Tibial nerve (tissue), 4 donors: ENCODE measurements around the gene COG5. TPM values are rescaled to one million over a fixed set of nuclear protein-coding genes. Genes with fewer than 3 reads are reported as not detected.
"Not testable (repeated sequence)": the region's sequence is repeated elsewhere in the genome, so short reads cannot be mapped to it uniquely, and the experiment has no call there.

Source experiments
- DNase-seq, 2 donors: peaks; one replicate each; pipeline ENCODE4 v3.0.0-alpha.2; 2019; ENCODE audit warnings: low spot score in 2 of 2
- H3K27ac ChIP-seq, 4 donors: fragments of 200-600 bp; sonication (generic) in 3 of 4; one replicate each; pipeline ENCODE4 v1.5.1; 2017 to 2019; ENCODE audit warnings: mild to moderate bottlenecking in 1 of 4
- H3K27me3 ChIP-seq, 2 donors: fragments of 200-600 bp; sonication (generic) in 1 of 2; one replicate each; pipeline versions ENCODE4 v1.5.1 to v1.6.0; 2017 to 2019
- H3K36me3 ChIP-seq, 3 donors: fragments of 200-600 bp; sonication (generic); one replicate each; pipeline ENCODE4 v1.5.1; 2018 to 2019
- H3K4me1 ChIP-seq, 4 donors: fragments of 200-600 bp; sonication (generic) in 3 of 4; one replicate each; pipeline ENCODE4 v1.5.1; 2017 to 2019
- H3K4me3 ChIP-seq, 4 donors: fragments of 200-600 bp; sonication (generic) in 3 of 4; one replicate each; pipeline ENCODE4 v1.5.1; 2017 to 2019; ENCODE audit warnings: mild to moderate bottlenecking in 1 of 4, moderate library complexity in 1 of 4
- H3K9me3 ChIP-seq, 4 donors: fragments of 200-600 bp; sonication (generic) in 3 of 4; one replicate each; pipeline ENCODE4 v1.5.1; 2017 to 2019
- EP300 ChIP-seq, 2 donors: sonication (generic); formaldehyde crosslinking; IDR thresholded peaks; one replicate each; pipeline ENCODE4 v1.6.1; 2017; ENCODE audit warnings: antibody characterized with exemption in 2 of 2, mild to moderate bottlenecking in 1 of 2
- POLR2A ChIP-seq, 2 donors: fragments of 450-650 bp; IDR thresholded peaks; one replicate each; pipeline ENCODE4 v1.6.1; 2017; ENCODE audit warnings: antibody characterized with exemption in 2 of 2, mild to moderate bottlenecking in 2 of 2, moderate library complexity in 2 of 2
- whole genome bisulfite sequencing, 2 donors: methylation state at CpG; one replicate each; pipeline ENCODE4 v1.1.5; 2018; 5-methylcytosine and 5-hydroxymethylcytosine counted together
- total RNA-seq, 4 donors: library from RNA; depleted of rRNA; stranded (reverse); fragments of >200 nt; gene quantifications; one replicate each; pipeline ENCODE4 v1.1.0, GENCODE V29; 2016
- TF ChIP-seq, protein P1 (sequence below), 5 experiments: fragments of 200-600 bp in 3 of 5; fragments of 450-650 bp in 2 of 5; sonication (generic) in 3 of 5; IDR thresholded peaks; one replicate each; pipeline ENCODE4 v1.5.1; 2016 to 2019; ENCODE audit warnings: antibody characterized with exemption in 5 of 5, mild to moderate bottlenecking in 3 of 5, moderate library complexity in 2 of 5

The COG5 gene
- total RNA-seq, 4 donors from 2014 or later: 26.7 to 35.7 (median 32.6) TPM

DNA sequence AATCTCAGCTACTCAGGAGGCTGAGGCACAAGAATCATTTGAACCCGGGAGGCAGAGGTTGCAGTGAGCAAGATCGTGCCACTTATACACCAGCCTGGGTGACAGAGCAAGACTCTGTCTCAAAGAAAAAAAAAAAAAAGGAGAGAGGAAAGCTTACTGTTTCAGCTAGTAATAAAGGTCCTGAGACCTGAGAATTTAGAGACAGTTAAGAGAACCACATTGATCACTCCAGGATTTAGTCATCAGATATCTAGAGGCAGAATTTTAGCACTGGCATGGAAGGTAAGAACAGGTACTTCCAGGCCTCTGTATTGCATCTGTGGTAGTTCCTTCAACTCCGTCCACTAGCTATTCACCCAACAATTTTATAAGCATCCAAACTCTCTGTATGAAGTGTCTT lies 7.8 kb downstream of the COG5 start:
- no peak overlapping the region for H3K27ac ChIP-seq
- peaks cover 0 to 18% (median 0%) of the 10 kb centered on the region in 4 donors for H3K4me1 ChIP-seq
- H3K4me3 ChIP-seq: no peak overlapping the region
- no peak for DNase-seq
- WGBS, 2 donors: 95 to 98% methylated on average over 3 of the region's 3 CpGs
- H3K36me3 ChIP-seq: peaks cover 0 to 55% (median 0%) of the 10 kb centered on the region in 3 donors
- no peaks in the 10 kb centered on the region for H3K27me3 ChIP-seq
- TF ChIP-seq EP300 (IDR thresholded peaks at IDR 0.05) (no peak), POLR2A (IDR thresholded peaks at IDR 0.05) (no peak)
- TF ChIP-seq, protein P1, sequence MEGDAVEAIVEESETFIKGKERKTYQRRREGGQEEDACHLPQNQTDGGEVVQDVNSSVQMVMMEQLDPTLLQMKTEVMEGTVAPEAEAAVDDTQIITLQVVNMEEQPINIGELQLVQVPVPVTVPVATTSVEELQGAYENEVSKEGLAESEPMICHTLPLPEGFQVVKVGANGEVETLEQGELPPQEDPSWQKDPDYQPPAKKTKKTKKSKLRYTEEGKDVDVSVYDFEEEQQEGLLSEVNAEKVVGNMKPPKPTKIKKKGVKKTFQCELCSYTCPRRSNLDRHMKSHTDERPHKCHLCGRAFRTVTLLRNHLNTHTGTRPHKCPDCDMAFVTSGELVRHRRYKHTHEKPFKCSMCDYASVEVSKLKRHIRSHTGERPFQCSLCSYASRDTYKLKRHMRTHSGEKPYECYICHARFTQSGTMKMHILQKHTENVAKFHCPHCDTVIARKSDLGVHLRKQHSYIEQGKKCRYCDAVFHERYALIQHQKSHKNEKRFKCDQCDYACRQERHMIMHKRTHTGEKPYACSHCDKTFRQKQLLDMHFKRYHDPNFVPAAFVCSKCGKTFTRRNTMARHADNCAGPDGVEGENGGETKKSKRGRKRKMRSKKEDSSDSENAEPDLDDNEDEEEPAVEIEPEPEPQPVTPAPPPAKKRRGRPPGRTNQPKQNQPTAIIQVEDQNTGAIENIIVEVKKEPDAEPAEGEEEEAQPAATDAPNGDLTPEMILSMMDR (IDR thresholded peaks at IDR 0.05): no peak
- no peaks in the 10 kb centered on the region for H3K9me3 ChIP-seq

DNA sequence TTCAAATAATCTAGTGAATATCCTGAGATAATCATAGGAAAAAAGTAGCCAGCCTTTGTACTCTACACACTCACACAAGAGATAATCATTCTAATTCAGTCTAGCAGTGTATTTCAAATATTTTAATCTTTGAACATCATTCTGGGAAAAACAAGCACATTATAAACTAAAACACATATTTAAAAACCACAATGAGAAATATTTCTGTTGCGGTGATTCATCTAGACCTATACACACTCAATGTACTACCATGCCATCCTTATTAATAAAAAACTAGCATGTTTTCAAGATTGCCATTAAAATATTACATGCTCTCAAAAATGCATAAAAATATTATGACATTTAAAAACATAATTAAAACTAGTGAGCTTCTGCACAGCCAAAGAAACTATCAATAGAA lies 11.8 kb downstream of the COG5 start:
- no peaks in the 10 kb centered on the region for H3K4me1 ChIP-seq
- TF ChIP-seq POLR2A (IDR thresholded peaks at IDR 0.05): no peak
- TF ChIP-seq, protein P1 (IDR thresholded peaks at IDR 0.05): no peak
- H3K36me3 ChIP-seq: peaks cover 0 to 69% (median 0%) of the 10 kb centered on the region in 3 donors
- DNase-seq: no peak
- 97 to 98% methylated on average over 1 of the region's 1 CpG for WGBS, 2 donors
- no peak overlapping the region for H3K27ac ChIP-seq
- no peaks in the 10 kb centered on the region for H3K27me3 ChIP-seq
- H3K9me3 ChIP-seq: no peaks in the 10 kb centered on the region
- no peak overlapping the region for H3K4me3 ChIP-seq

DNA sequence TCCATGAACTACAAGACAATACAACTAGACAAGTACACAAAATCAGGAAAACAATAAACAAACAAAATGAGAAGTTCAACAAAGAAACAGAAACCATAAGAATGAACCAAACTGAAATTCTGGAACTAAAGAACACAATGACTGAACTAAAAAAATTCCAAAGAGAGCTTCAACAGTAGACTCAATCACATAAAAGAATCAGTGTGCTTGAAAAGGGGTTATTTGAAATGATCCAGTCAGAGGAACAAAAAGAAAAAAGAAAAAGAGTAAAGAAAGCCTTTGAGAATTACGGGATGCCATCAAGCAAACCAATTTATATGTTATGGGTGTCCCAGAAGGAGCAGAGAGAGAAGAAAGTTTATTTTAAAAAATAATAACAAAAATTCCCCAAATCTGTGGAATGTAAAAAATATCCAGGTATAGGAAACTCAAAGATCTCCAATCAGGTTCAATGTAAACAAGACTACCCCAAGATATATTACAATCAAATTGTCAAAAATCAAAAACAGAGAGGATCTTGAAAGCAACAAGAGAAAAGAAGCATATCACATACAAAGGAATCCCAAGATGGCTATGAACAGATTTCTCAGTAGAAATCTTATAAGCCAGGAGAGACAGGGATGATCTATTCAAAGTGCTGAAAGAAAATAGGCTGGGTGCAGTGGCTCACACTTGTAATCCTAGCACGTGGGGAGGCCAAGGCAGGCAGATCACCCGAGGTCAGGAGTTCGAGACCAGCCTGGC lies 18.7 kb downstream of the COG5 start:
- TF ChIP-seq POLR2A (IDR thresholded peaks at IDR 0.05): no peak
- TF ChIP-seq, protein P1 (IDR thresholded peaks at IDR 0.05): no peak
- TF ChIP-seq EP300 (IDR thresholded peaks at IDR 0.05): no peak
- no peak for DNase-seq
- Histone ChIP-seq H3K27me3 (no peaks in the 10 kb centered on the region), H3K4me3 (no peak overlapping the region), H3K4me1 (no peaks in the 10 kb centered on the region), H3K36me3 (peaks cover 0 to 77% (median 0%) of the 10 kb centered on the region in 3 donors), H3K27ac (no peak overlapping the region), H3K9me3 (peaks cover 0 to 24% (median 8%) of the 10 kb centered on the region in 4 donors)
- WGBS, 2 donors: 95 to 96% methylated on average over 4 of the region's 4 CpGs

DNA sequence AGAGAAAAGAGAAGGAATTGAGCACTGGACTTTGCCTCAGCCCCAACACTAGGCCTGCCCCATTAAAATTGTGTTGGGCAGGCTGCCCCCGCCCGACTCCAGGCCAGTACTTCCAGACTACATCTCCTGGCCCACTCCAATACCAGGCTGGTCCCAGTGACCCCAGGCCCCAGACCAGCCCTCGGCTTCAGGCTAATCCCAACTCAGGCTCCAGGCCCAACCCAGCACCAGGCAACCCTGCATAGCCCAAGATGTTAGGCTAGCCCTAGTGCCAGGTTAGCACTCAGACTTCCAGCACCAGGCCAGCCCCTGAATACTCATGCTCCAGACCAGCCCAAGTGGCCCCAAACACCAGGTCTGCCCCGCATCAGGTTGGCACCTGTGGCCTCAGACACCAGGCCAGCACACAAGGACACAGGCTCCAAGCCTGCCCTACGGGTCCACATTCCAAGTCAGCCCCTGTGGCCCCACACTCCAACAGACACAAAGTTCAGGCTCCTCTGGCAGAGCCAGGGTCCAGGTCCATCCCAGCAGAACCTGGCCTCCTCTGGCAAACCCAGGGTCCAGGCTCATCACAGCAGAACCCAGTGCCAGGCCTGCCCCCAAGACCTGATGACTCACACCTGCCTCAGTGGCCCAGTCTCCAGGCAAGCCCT lies 20.3 kb downstream of the COG5 start:
- TF ChIP-seq EP300 (IDR thresholded peaks at IDR 0.05) (no peak), POLR2A (IDR thresholded peaks at IDR 0.05) (no peak)
- TF ChIP-seq, protein P1 (IDR thresholded peaks at IDR 0.05): no peak
- DNase-seq: no peak
- H3K4me3 ChIP-seq: no peak overlapping the region
- no peak overlapping the region for H3K27ac ChIP-seq
- WGBS, 2 donors: 92 to 98% methylated on average over 5 of the region's 5 CpGs
- H3K9me3 ChIP-seq: peaks cover 0 to 24% (median 8%) of the 10 kb centered on the region in 4 donors
- H3K4me1 ChIP-seq: no peaks in the 10 kb centered on the region
- peaks cover 0 to 77% (median 0%) of the 10 kb centered on the region in 3 donors for H3K36me3 ChIP-seq
- no peaks in the 10 kb centered on the region for H3K27me3 ChIP-seq

DNA sequence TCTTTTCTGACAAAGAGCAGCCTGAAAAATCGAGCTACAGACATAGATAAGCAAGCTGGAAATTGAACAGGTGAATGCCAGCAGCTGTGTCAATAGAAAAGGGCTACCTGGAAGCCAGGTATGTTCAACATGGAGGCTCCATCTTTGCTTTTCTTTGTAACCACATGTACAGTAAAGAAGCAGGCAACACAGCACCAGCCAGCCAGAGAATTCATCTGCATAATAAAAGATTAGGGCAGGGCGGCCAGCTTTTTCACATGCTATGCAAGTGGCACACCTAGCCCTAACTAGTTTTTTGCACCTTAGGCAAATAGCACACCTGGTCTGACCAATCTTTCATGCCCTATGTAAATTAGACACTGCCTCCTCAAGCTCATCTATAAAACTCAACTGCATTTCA lies 25.7 kb downstream of the COG5 start:
- H3K36me3 ChIP-seq: peaks cover 0 to 53% (median 0%) of the 10 kb centered on the region in 3 donors
- H3K9me3 ChIP-seq: peaks cover 0 to 14% (median 0%) of the 10 kb centered on the region in 4 donors
- 71 to 84% methylated on average over 2 of the region's 2 CpGs for WGBS, 2 donors
- H3K27me3 ChIP-seq: no peaks in the 10 kb centered on the region
- no peaks in the 10 kb centered on the region for H3K4me1 ChIP-seq
- no peak overlapping the region for H3K4me3 ChIP-seq
- no peak for TF ChIP-seq POLR2A (IDR thresholded peaks at IDR 0.05)
- TF ChIP-seq EP300 (IDR thresholded peaks at IDR 0.05): no peak
- TF ChIP-seq, protein P1 (IDR thresholded peaks at IDR 0.05): no peak
- H3K27ac ChIP-seq: no peak overlapping the region
- no peak for DNase-seq

DNA sequence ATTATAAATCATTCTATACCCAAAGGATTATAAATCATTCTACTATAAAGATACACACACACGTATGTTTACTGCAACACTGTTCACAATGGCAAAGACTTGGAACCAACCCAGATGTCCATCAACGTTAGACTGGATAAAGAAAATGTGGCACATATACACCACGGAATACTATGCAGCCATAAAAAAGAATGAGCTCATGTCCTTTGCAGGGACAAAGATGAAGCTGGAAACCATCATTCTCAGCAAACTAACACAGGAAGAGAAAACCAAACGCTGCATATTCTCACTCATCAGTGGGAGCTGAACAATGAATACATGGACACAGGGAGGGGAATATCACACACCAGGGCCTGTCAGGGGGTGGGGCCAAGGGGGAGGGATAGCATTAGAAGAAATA lies 26.5 kb downstream of the COG5 start:
- H3K9me3 ChIP-seq: peaks cover 0 to 14% (median 0%) of the 10 kb centered on the region in 4 donors
- H3K4me1 ChIP-seq, DNase-seq, H3K4me3 ChIP-seq, H3K27me3 ChIP-seq, H3K27ac ChIP-seq: not testable (repeated sequence)
- whole genome bisulfite sequencing, 2 donors: 96% methylated on average over 4 of the region's 4 CpGs
- peaks cover 0 to 49% (median 0%) of the 10 kb centered on the region in 3 donors for H3K36me3 ChIP-seq
